OCI-LY7 (cell line): Measurements from ENCODE around the gene GMDS. TPM values are rescaled to one million over a fixed set of nuclear protein-coding genes. Genes with fewer than 3 reads are reported as not detected.
A peak's percentile ranks its signal among the peaks of the same experiment; 100 is the strongest.

ENCODE experiments used
- BruUV-seq: library from RNA; stranded (reverse); fragments of 400-500 nt; replicated peaks from 2 replicates; lab custom pipeline; 2021; lab: Mats Ljungman, UMichigan
- CTCF ChIA-PET: fragments of 300-600 bp; sonication (Branson Sonifier 250); formaldehyde crosslinking; loops from one replicate; lab custom pipeline; 2022; ENCODE audit warnings: antibody characterized with exemption; ENCODE audit not compliant: unreplicated experiment; lab: Charles Lee
- POLR2A ChIA-PET: fragments of 300-600 bp; sonication (Branson Sonifier 250); formaldehyde crosslinking; loops from one replicate; lab custom pipeline; 2022; ENCODE audit warnings: antibody characterized with exemption; lab: Charles Lee
- DNase-seq: peaks from one replicate; pipeline ENCODE4 v3.0.0-alpha.2; 2015; ENCODE audit warnings: low spot score
- H2AFZ ChIP-seq: fragments of 200-600 bp; sonication (generic), shearing (Covaris generic); 2 replicates; pipeline ENCODE4 v1.6.1; 2014; ENCODE audit warnings: mild to moderate bottlenecking, antibody characterized with exemption, low read length, moderate library complexity
- H3K27ac ChIP-seq: fragments of 200-600 bp; sonication (generic); 2 replicates; pipeline ENCODE4 v1.5.1; 2014; ENCODE audit warnings: mixed run types, low read depth, mild to moderate bottlenecking, moderate library complexity, low read length, inconsistent platforms; ENCODE audit not compliant: poor library complexity, severe bottlenecking
- H3K36me3 ChIP-seq: fragments of 200-600 bp; sonication (generic); 2 replicates; pipeline ENCODE4 v1.6.1; 2014; ENCODE audit warnings: mild to moderate bottlenecking, antibody characterized with exemption, low read length, moderate library complexity, mixed read lengths; ENCODE audit not compliant: insufficient read depth
- H3K4me1 ChIP-seq: fragments of 200-600 bp; sonication (generic); 2 replicates; pipeline ENCODE4 v1.5.1; 2014; ENCODE audit warnings: mild to moderate bottlenecking, low read length; ENCODE audit not compliant: insufficient read depth, poor library complexity, severe bottlenecking
- H3K4me2 ChIP-seq: fragments of 200-600 bp; sonication (generic); 2 replicates; pipeline ENCODE4 v1.6.1; 2014; ENCODE audit warnings: mild to moderate bottlenecking, low read length
- H3K4me3 ChIP-seq: fragments of 200-600 bp; sonication (generic); 2 replicates; pipeline ENCODE4 v1.5.1; 2014; ENCODE audit warnings: mild to moderate bottlenecking, low read depth, low read length; ENCODE audit not compliant: poor library complexity, severe bottlenecking
- H3K79me2 ChIP-seq: fragments of 200-600 bp; sonication (generic); 2 replicates; pipeline ENCODE4 v1.6.1; 2016; ENCODE audit warnings: low read depth, mild to moderate bottlenecking, low read length, moderate library complexity, mixed read lengths; ENCODE audit not compliant: insufficient read depth
- H3K9me2 ChIP-seq: fragments of 200-600 bp; sonication (generic); 2 replicates; pipeline ENCODE4 v1.6.1; 2016; ENCODE audit warnings: mild to moderate bottlenecking, low read length, mixed read lengths; ENCODE audit not compliant: insufficient read depth
- H3K9me3 ChIP-seq: fragments of 200-600 bp; sonication (generic); 2 replicates; pipeline ENCODE4 v1.6.1; 2014; ENCODE audit warnings: mild to moderate bottlenecking, mixed run types, low read length, mixed read lengths
- H4K20me1 ChIP-seq: fragments of 200-600 bp; sonication (generic); 2 replicates; pipeline ENCODE4 v1.6.1; 2014; ENCODE audit warnings: mild to moderate bottlenecking, antibody characterized with exemption, low read length, moderate library complexity, mixed read lengths; ENCODE audit not compliant: insufficient read depth
- EZH2phosphoT487 ChIP-seq: fragments of 200-600 bp; sonication (generic); IDR thresholded peaks from 2 replicates; pipeline ENCODE4 v1.6.1; 2018; ENCODE audit warnings: low read depth, borderline replicate concordance, mild to moderate bottlenecking, mixed run types, antibody characterized with exemption, low read length, moderate library complexity, mixed read lengths
- intact Hi-C: fragments of 100-400 bp; cut with micrococcal nuclease; formaldehyde crosslinking; loops from one replicate; pipeline ENCODE4 v1.10.0; 2022; ENCODE audit not compliant: unreplicated experiment
- total RNA-seq, 2 experiments: library from RNA; depleted of rRNA in 1 of 2; stranded (reverse); fragments of >200 nt in 1 of 2; shearing (Covaris generic) in 1 of 2; gene quantifications; 2 replicates each; pipeline ENCODE4 v1.2.3, GENCODE V29; 2014 to 2022
- TF ChIP-seq, protein P1 (sequence below): fragments of 200-600 bp; sonication (generic); conservative IDR thresholded peaks from 2 replicates; pipeline ENCODE4 v1.5.1; 2014; ENCODE audit warnings: mild to moderate bottlenecking, antibody characterized with exemption, low read length, moderate library complexity, mixed read lengths

GMDS gene
- total RNA-seq, 2 experiments from 2014 or later: 9.9 to 26.8 TPM

DNA sequence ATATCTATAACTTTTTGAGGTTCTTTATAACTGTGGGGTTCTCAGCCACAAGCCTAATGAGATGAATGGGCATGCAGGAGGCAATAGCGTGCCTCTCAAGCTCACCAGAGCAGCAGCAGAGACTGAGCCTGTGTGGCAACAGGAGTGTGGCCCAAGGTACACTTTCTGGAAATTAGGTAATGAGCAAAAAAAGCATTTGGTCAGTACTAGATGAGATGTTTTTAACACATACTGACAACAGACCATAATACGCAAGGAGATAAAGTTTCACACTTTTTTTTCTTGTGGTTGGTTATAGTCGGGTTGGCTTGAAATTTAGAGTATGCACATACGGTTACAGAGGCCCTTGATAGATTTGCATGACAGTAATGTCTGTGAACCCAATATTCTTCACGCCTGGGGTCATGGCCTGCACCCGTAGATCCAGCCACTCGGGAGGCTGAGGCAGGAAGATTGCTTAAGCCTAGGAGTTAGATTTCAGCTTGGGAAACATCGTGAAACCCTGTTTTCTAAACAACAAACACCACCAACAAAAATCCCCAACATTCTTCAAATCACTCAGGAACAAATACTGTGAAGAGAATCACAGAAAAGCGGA is 300.1 kb downstream of the GMDS start:
- DNase-seq: no peak
- Histone ChIP-seq H3K79me2 (no peaks in the 10 kb centered on the region), H3K4me3 (no peak overlapping the region), H4K20me1 (no peaks in the 10 kb centered on the region), H3K36me3 (no peaks in the 10 kb centered on the region), H3K9me2 (no peaks in the 10 kb centered on the region), H3K4me2 (no peak overlapping the region), H3K27ac (no peak overlapping the region), H2AFZ (no peak overlapping the region), H3K9me3 (no peaks in the 10 kb centered on the region), H3K4me1 (peaks cover 24% of the 10 kb centered on the region)
- no peak for TF ChIP-seq EZH2phosphoT487
- TF ChIP-seq, protein P1, sequence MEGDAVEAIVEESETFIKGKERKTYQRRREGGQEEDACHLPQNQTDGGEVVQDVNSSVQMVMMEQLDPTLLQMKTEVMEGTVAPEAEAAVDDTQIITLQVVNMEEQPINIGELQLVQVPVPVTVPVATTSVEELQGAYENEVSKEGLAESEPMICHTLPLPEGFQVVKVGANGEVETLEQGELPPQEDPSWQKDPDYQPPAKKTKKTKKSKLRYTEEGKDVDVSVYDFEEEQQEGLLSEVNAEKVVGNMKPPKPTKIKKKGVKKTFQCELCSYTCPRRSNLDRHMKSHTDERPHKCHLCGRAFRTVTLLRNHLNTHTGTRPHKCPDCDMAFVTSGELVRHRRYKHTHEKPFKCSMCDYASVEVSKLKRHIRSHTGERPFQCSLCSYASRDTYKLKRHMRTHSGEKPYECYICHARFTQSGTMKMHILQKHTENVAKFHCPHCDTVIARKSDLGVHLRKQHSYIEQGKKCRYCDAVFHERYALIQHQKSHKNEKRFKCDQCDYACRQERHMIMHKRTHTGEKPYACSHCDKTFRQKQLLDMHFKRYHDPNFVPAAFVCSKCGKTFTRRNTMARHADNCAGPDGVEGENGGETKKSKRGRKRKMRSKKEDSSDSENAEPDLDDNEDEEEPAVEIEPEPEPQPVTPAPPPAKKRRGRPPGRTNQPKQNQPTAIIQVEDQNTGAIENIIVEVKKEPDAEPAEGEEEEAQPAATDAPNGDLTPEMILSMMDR: no peak
- POLR2A ChIA-PET: no interaction called here
- BruUV-seq: no TSS peak
- intact Hi-C loops: no loop called here
- CTCF ChIA-PET: no interaction called here

DNA sequence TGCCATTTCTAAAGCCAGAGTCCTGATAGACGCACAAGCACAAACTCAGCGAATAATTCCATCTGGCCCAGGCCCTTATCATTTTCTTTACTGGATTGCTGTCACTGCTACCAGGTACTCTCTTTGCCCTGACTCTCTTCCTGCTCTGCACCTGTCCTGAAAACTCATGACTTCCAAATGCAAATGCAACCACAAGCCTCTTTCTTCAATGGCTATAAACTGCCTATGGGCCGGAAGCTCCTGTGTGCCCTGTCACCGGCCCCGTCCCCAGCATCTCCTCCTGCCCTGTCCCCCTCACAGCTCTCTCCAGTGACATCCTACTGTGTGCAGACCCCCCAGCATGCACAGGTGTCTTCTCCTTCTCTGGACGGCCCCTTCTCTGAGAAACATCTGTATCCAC is 302.6 kb downstream of the GMDS start:
- CTCF ChIA-PET: no interaction called here
- no TSS peak for BruUV-seq
- intact Hi-C loops: no loop called here

DNA sequence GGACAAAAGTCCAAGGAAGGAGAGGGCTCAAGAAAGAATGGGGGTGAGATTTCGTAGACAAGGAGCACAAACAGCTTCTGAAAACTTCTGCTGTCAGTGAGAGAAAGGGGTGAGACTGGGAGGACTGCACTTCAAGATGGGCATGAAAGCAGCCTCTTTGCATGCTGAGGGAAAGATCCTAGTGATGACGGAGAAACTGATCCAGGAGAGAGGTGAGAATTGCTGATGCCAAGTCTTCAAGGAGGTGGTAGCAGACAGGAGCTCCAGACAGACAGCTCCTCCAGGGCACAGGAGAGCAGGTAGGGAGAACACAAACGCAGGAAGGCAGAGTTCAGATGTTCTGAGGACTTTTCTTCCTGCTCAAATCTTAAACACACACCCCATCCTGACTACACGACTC is 303.9 kb downstream of the GMDS start:
- Histone ChIP-seq H3K79me2 (no peaks in the 10 kb centered on the region), H3K27ac (no peak overlapping the region), H4K20me1 (no peaks in the 10 kb centered on the region), H2AFZ (no peak overlapping the region), H3K4me2 (0 out of 2 replicates have a peak overlapping the region, but pooled peaks have one; percentile 30), H3K4me1 (peaks cover 29% of the 10 kb centered on the region), H3K9me2 (no peaks in the 10 kb centered on the region), H3K36me3 (no peaks in the 10 kb centered on the region), H3K4me3 (no peak overlapping the region), H3K9me3 (no peaks in the 10 kb centered on the region)
- DNase-seq: no peak
- intact Hi-C loops: no loop called here
- BruUV-seq: no TSS peak
- POLR2A ChIA-PET: interaction anchor here (0.6 to 0.8 kb wide), 5 partner anchors 9 to 693 kb away, joined by 3 to 8 read pairs (median 3); no protein-coding TSS in a partner anchor
- TF ChIP-seq, protein P1: no peak
- no peak for TF ChIP-seq EZH2phosphoT487
- CTCF ChIA-PET: interaction anchor here (0.5 kb wide), 1 partner anchor 727 kb away, joined by 3 read pairs; no protein-coding TSS in a partner anchor

More for the DNA sequence above, 302.6 kb downstream of the GMDS start:
- DNase-seq: peak; percentile 52
- H3K4me1 ChIP-seq: peaks cover 29% of the 10 kb centered on the region
- no peak overlapping the region for H3K27ac ChIP-seq
- H3K4me3 ChIP-seq: no peak overlapping the region
- H3K9me2 ChIP-seq: no peaks in the 10 kb centered on the region
- no peaks in the 10 kb centered on the region for H3K9me3 ChIP-seq
- H2AFZ ChIP-seq: no peak overlapping the region
- no peaks in the 10 kb centered on the region for H3K79me2 ChIP-seq
- no peaks in the 10 kb centered on the region for H4K20me1 ChIP-seq
- POLR2A ChIA-PET: interaction anchor here (1.0 to 1.1 kb wide), 2 partner anchors 11 to 31 kb away, joined by 3 read pairs; no protein-coding TSS in a partner anchor
- no peak for TF ChIP-seq EZH2phosphoT487
- TF ChIP-seq, protein P1: no peak
- no peaks in the 10 kb centered on the region for H3K36me3 ChIP-seq
- H3K4me2 ChIP-seq: peak overlapping the region; percentile 44
